ENCODE data around the gene ISLR2. TPM values are rescaled to one million over a fixed set of nuclear protein-coding genes. Genes with fewer than 3 reads are reported as not detected.

Gene ISLR2, protein sequence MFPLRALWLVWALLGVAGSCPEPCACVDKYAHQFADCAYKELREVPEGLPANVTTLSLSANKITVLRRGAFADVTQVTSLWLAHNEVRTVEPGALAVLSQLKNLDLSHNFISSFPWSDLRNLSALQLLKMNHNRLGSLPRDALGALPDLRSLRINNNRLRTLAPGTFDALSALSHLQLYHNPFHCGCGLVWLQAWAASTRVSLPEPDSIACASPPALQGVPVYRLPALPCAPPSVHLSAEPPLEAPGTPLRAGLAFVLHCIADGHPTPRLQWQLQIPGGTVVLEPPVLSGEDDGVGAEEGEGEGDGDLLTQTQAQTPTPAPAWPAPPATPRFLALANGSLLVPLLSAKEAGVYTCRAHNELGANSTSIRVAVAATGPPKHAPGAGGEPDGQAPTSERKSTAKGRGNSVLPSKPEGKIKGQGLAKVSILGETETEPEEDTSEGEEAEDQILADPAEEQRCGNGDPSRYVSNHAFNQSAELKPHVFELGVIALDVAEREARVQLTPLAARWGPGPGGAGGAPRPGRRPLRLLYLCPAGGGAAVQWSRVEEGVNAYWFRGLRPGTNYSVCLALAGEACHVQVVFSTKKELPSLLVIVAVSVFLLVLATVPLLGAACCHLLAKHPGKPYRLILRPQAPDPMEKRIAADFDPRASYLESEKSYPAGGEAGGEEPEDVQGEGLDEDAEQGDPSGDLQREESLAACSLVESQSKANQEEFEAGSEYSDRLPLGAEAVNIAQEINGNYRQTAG
- total RNA-seq (2014; rRNA removed; shearing (Covaris generic)): 2.8 TPM in 1 of 2 replicates, not detected in the other

GRCh38 chr15:74130155-74130848 lies at the start of gene ISLR2:
Gene ISLR2, plus strand, starts transcription at chr15:74130586. Its CDS starts 2,169 bp downstream, at chr15:74132755.

GRCh38 chr15:74082450-74082849 lies 47.9 kb upstream of the ISLR2 start, which contains the start of gene GOLGA6A:
Gene GOLGA6A, minus strand, starts transcription at chr15:74082550. Its CDS starts 41 bp downstream, at chr15:74082509.

GRCh38 chr15:74173380-74174218 lies 43.2 kb downstream of the ISLR2 start, which contains the start of gene ISLR:
Gene ISLR, plus strand, starts transcription at chr15:74173710. Its CDS starts 1,149 bp downstream, at chr15:74174859.

Small RNAs within 50 kb of the gene (small RNA-seq; reads per million reads assigned to genes)
- not detected for gene RF00017

Other genes with a start within 250 kb of the ISLR2 start
- gene LOXL1, start 204.1 kb upstream of the ISLR2 start, total RNA-seq (2014; rRNA removed; shearing (Covaris generic)): 0.21 and 1.1 TPM in 2 replicates
- gene STOML1, start 138.3 kb upstream of the ISLR2 start, total RNA-seq (2014; rRNA removed; shearing (Covaris generic)): 13.1 and 13.3 TPM in 2 replicates
- gene PML, start 135.9 kb upstream of the ISLR2 start, total RNA-seq (2014; rRNA removed; shearing (Covaris generic)): 26.3 and 27.0 TPM in 2 replicates
- gene GOLGA6A, start 48.0 kb upstream of the ISLR2 start, total RNA-seq (2014; rRNA removed; shearing (Covaris generic)): 2.4 TPM in 1 of 2 replicates, not detected in the other
- 0.08 TPM in 1 of 2 replicates, not detected in the other for gene ISLR, start 43.1 kb downstream of the ISLR2 start, total RNA-seq (2014; rRNA removed; shearing (Covaris generic))
- 44.3 and 45.8 TPM in 2 replicates for gene STRA6, start 72.2 kb downstream of the ISLR2 start, total RNA-seq (2014; rRNA removed; shearing (Covaris generic))
- gene CCDC33, start 105.7 kb downstream of the ISLR2 start, total RNA-seq (2014; rRNA removed; shearing (Covaris generic)): 1.5 and 3.7 TPM in 2 replicates
- gene CYP11A1, start 237.1 kb downstream of the ISLR2 start, total RNA-seq (2014; rRNA removed; shearing (Covaris generic)): 0.77 and 2.0 TPM in 2 replicates

All from A375 (cell line).